IMR-90 (cell line): Measurements from ENCODE around the gene RANGRF. TPM values are rescaled to one million over a fixed set of nuclear protein-coding genes. Genes with fewer than 3 reads are reported as not detected.

Experiments used
- ATAC-seq: fragments of 200-7000 bp; cut with Tn5 transposase; 2 replicates; pipeline ENCODE4 v1.9.1; 2020; ENCODE audit warnings: low read depth, mild to moderate bottlenecking, moderate library complexity
- BruUV-seq: library from RNA; stranded (reverse); fragments of 400-500 nt; replicated peaks from 2 replicates; lab custom pipeline; 2021; lab: Mats Ljungman, UMichigan
- CTCF ChIA-PET: fragments of 300-600 bp; formaldehyde crosslinking; extraction: SDS; loops from one replicate; lab custom pipeline; 2021; ENCODE audit warnings: antibody characterized with exemption; lab: Yijun Ruan, JAX
- POLR2A ChIA-PET: fragments of 300-600 bp; sonication (Branson Sonifier 250); formaldehyde crosslinking; loops from one replicate; lab custom pipeline; 2022; ENCODE audit warnings: antibody characterized with exemption; ENCODE audit not compliant: unreplicated experiment; lab: Charles Lee
- DNase-seq: peaks from one replicate; pipeline ENCODE4 v3.0.0; 2013
- H2AFZ ChIP-seq: replicated peaks from 2 replicates; pipeline ENCODE3; 2013; ENCODE audit warnings: low read length, mild to moderate bottlenecking; ENCODE audit not compliant: poor library complexity
- H2AK5ac ChIP-seq: 2 replicates; pipeline ENCODE4 v1.6.1; 2013; ENCODE audit warnings: low read depth, low read length, inconsistent platforms
- H2AK9ac ChIP-seq: replicated peaks from 2 replicates; pipeline ENCODE3; 2013; ENCODE audit warnings: mild to moderate bottlenecking, low read depth, low read length, moderate library complexity; ENCODE audit not compliant: poor library complexity
- H2BK120ac ChIP-seq: 2 replicates; pipeline ENCODE4 v1.6.1; 2013; ENCODE audit warnings: low read depth, low read length, inconsistent platforms
- H2BK15ac ChIP-seq: 3 replicates; pipeline ENCODE4 v1.6.1; 2013; ENCODE audit warnings: low read depth, low read length, inconsistent platforms
- H2BK20ac ChIP-seq: 2 replicates; pipeline ENCODE4 v1.6.1; 2013; ENCODE audit warnings: low read depth, mild to moderate bottlenecking, inconsistent platforms, low read length, moderate library complexity
- H2BK5ac ChIP-seq: 2 replicates; pipeline ENCODE4 v1.6.1; 2013; ENCODE audit warnings: mild to moderate bottlenecking, low read depth, low read length, inconsistent platforms; ENCODE audit not compliant: poor library complexity, severe bottlenecking
- H3K14ac ChIP-seq: replicated peaks from 2 replicates; pipeline ENCODE4 v1.6.1; 2013; ENCODE audit warnings: low read depth, low read length, inconsistent platforms
- H3K18ac ChIP-seq: 2 replicates; pipeline ENCODE4 v1.6.1; 2013; ENCODE audit warnings: low read depth, low read length, control low read depth
- H3K23ac ChIP-seq: 2 replicates; pipeline ENCODE4 v1.6.1; 2013; ENCODE audit warnings: low read depth, low read length, inconsistent platforms
- H3K27ac ChIP-seq: 2 replicates; pipeline ENCODE4 v1.5.1; 2013; ENCODE audit warnings: mild to moderate bottlenecking, control low read depth, low read length; ENCODE audit not compliant: insufficient read depth
- H3K27me3 ChIP-seq: 2 replicates; pipeline ENCODE4 v1.6.1; 2013; ENCODE audit warnings: low read length; ENCODE audit not compliant: control insufficient read depth, insufficient read depth
- H3K36me3 ChIP-seq: 2 replicates; pipeline ENCODE4 v1.6.1; 2013; ENCODE audit warnings: low read length, mixed read lengths; ENCODE audit not compliant: control insufficient read depth, insufficient read depth
- H3K4ac ChIP-seq: 2 replicates; pipeline ENCODE4 v1.6.1; 2013; ENCODE audit warnings: low read depth, low read length, inconsistent platforms
- H3K4me1 ChIP-seq: 2 replicates; pipeline ENCODE4 v1.6.1; 2013; ENCODE audit warnings: low read length, mixed read lengths; ENCODE audit not compliant: control insufficient read depth, insufficient read depth
- H3K4me2 ChIP-seq: 2 replicates; pipeline ENCODE4 v1.6.1; 2013; ENCODE audit warnings: low read depth, mild to moderate bottlenecking, control low read depth, low read length, moderate library complexity
- H3K4me3 ChIP-seq: 2 replicates; pipeline ENCODE4 v1.5.1; 2013; ENCODE audit warnings: low read depth, mild to moderate bottlenecking, control low read depth, low read length, moderate library complexity; ENCODE audit not compliant: insufficient read depth
- H3K56ac ChIP-seq: 2 replicates; pipeline ENCODE4 v1.6.1; 2013; ENCODE audit warnings: low read length, inconsistent platforms; ENCODE audit not compliant: insufficient read depth; ENCODE audit errors: extremely low read depth
- H3K79me1 ChIP-seq, 2 experiments: 2 replicates each; pipeline ENCODE4 v1.6.1; 2013; ENCODE audit warnings: low read length in 2 of 2, inconsistent platforms in 1 of 2, low read depth in 1 of 2
- H3K9ac ChIP-seq: 2 replicates; pipeline ENCODE4 v1.6.1; 2013; ENCODE audit warnings: low read depth, low read length, control low read depth
- H3K9me1 ChIP-seq: 2 replicates; pipeline ENCODE4 v1.6.1; 2013; ENCODE audit warnings: low read length, inconsistent platforms; ENCODE audit not compliant: insufficient read depth
- H3K9me3 ChIP-seq: 2 replicates; pipeline ENCODE4 v1.6.1; 2013; ENCODE audit warnings: low read length; ENCODE audit not compliant: control insufficient read depth, insufficient read depth
- H4K20me1 ChIP-seq: 2 replicates; pipeline ENCODE4 v1.6.1; 2013; ENCODE audit warnings: low read length, inconsistent platforms; ENCODE audit not compliant: insufficient read depth
- H4K5ac ChIP-seq: 2 replicates; pipeline ENCODE4 v1.6.1; 2013; ENCODE audit warnings: mild to moderate bottlenecking, low read depth, low read length, control low read depth
- H4K8ac ChIP-seq, 2 experiments: 2 replicates each; pipeline ENCODE4 v1.6.1; 2013; ENCODE audit warnings: low read depth in 2 of 2, low read length in 2 of 2, control low read depth in 1 of 2, inconsistent platforms in 1 of 2
- H4K91ac ChIP-seq: 2 replicates; pipeline ENCODE4 v1.6.1; 2013; ENCODE audit warnings: low read depth, low read length, inconsistent platforms; ENCODE audit not compliant: insufficient read depth
- CEBPB ChIP-seq: IDR thresholded peaks from 2 replicates; pipeline ENCODE4 v1.6.1; 2012; ENCODE audit warnings: low read depth, low read length, improper control_type of control experiment
- ELK1 ChIP-seq: fragments of 150-350 bp; IDR thresholded peaks from 2 replicates; pipeline ENCODE4 v1.6.1; 2016; ENCODE audit warnings: low read depth, mild to moderate bottlenecking, low read length, moderate library complexity, borderline replicate concordance
- FOS ChIP-seq: fragments of 150-350 bp; IDR thresholded peaks from 2 replicates; pipeline ENCODE4 v1.6.1; 2016; ENCODE audit warnings: low read depth, low read length
- MAFK ChIP-seq: IDR thresholded peaks from 2 replicates; pipeline ENCODE4 v1.6.1; 2012; ENCODE audit warnings: low read depth, low read length, improper control_type of control experiment
- MAZ ChIP-seq: IDR thresholded peaks from 2 replicates; pipeline ENCODE4 v1.6.1; 2012; ENCODE audit warnings: low read depth, mild to moderate bottlenecking, low read length, improper control_type of control experiment, moderate library complexity, borderline replicate concordance
- MXI1 ChIP-seq: IDR thresholded peaks from 2 replicates; pipeline ENCODE4 v1.6.1; 2012; ENCODE audit warnings: low read depth, mild to moderate bottlenecking, low read length, moderate library complexity, borderline replicate concordance
- NFE2L2 ChIP-seq: fragments of 150-350 bp; IDR thresholded peaks from 2 replicates; pipeline ENCODE4 v1.6.1; 2016; ENCODE audit warnings: low read depth, mild to moderate bottlenecking, low read length
- POLR2A ChIP-seq: IDR thresholded peaks from 2 replicates; pipeline ENCODE4 v1.6.1; 2012; ENCODE audit warnings: mild to moderate bottlenecking, low read depth, low read length
- RAD21 ChIP-seq: IDR thresholded peaks from 2 replicates; pipeline ENCODE4 v1.6.1; 2012; ENCODE audit warnings: low read length, improper control_type of control experiment
- RCOR1 ChIP-seq: IDR thresholded peaks from 2 replicates; pipeline ENCODE4 v1.6.1; 2012; ENCODE audit warnings: mild to moderate bottlenecking, low read length, improper control_type of control experiment; ENCODE audit not compliant: insufficient replicate concordance
- SMC3 ChIP-seq: fragments of 150-350 bp; IDR thresholded peaks from 2 replicates; pipeline ENCODE4 v1.6.1; 2016; ENCODE audit warnings: low read depth, mild to moderate bottlenecking, antibody characterized with exemption, low read length, moderate library complexity
- WGBS, 2 experiments: methylation state at CpG; one replicate each; pipeline versions ENCODE4 v1.1.5 to v1.1.7; 2013; ENCODE audit warnings: missing lambda C conversion rate in 2 of 2; ENCODE audit not compliant: insufficient read length in 1 of 2; ENCODE audit errors: extremely low coverage in 2 of 2; 5-methylcytosine and 5-hydroxymethylcytosine counted together
- dilution Hi-C: fragments of 300-500 bp; cut with HindIII; formaldehyde crosslinking; loops from one replicate; pipeline ENCODE4 v1.14.3; 2018; ENCODE audit warnings: low sequenced_read_pairs; ENCODE audit not compliant: unreplicated experiment
- in situ Hi-C: fragments of 300-500 bp; cut with MboI; formaldehyde crosslinking; loops from 3 replicates; pipeline ENCODE4 v1.14.3; 2019; ENCODE audit warnings: low sequenced_read_pairs, inconsistent platforms, mixed read lengths
- intact Hi-C: fragments of 100-400 bp; cut with micrococcal nuclease; formaldehyde crosslinking; loops from 2 replicates; pipeline ENCODE4 v1.10.0; 2022
- polyA plus RNA-seq, 3 experiments: library from polyadenylated mRNA; depleted of rRNA; stranded (reverse); fragments of >200 nt; gene quantifications; 2 replicates each; pipeline ENCODE4 v1.2.3, GENCODE V29; 2012; ENCODE audit warnings: low replicate concordance in 1 of 3
- total RNA-seq: library from RNA; depleted of rRNA; stranded (reverse); fragments of >200 nt; gene quantifications from 2 replicates; pipeline ENCODE4 v1.2.3, GENCODE V29; 2012
- TF ChIP-seq, protein P1 (sequence below): conservative IDR thresholded peaks from 2 replicates; pipeline ENCODE4 v1.5.1; 2012; ENCODE audit warnings: mild to moderate bottlenecking, low read depth, low read length, improper control_type of control experiment

Gene RANGRF
- total and polyA plus RNA-seq, 2 of the 4 experiments (the other 2 are of a cell fraction) = 19.5 to 36.6 TPM

DNA sequence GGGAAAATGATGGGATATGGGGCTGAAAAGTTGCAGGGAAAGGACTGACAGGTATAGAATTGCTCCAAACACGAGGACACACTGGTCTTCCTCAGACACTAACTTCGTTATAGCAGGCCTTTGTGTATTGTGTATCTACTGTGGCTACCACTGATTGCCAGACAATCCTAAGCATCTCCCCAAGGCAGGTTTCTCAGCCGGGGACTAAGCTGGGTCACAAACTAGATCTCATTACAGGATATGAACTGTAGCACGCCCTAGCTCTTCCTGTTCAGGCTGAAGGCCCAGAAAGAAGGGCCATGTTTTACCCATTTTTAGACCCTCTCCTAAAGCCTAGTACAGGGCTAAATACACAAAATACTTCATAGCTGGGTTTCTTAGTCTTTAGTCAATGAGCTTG, 5.1 kb upstream of the RANGRF start:
- H2AFZ ChIP-seq = no peak overlapping the region
- H3K56ac ChIP-seq = no peak overlapping the region
- ATAC-seq = no peak
- H3K27me3 ChIP-seq = no peaks in the 10 kb centered on the region
- H3K18ac ChIP-seq = no peak overlapping the region
- intact Hi-C loops = no loop called here
- H3K9me3 ChIP-seq = no peaks in the 10 kb centered on the region
- H2BK15ac ChIP-seq = peak overlapping the region; percentile 78; the same call in 1 of the 3 replicates
- H3K4me3 ChIP-seq = no peak overlapping the region
- H3K14ac ChIP-seq = 0 out of 2 replicates have a peak overlapping the region, but pooled peaks have one; percentile 68
- H3K9me1 ChIP-seq = peaks cover 7% of the 10 kb centered on the region; the same call in 1 of the 2 replicates
- no peaks in the 10 kb centered on the region for H3K36me3 ChIP-seq
- no peak overlapping the region for H3K4ac ChIP-seq
- H3K23ac ChIP-seq = no peak overlapping the region
- no peak for DNase-seq
- H3K4me2 ChIP-seq = no peak overlapping the region
- H3K27ac ChIP-seq = no peak overlapping the region
- peak overlapping the region; percentile 37 for H2AK9ac ChIP-seq
- peaks cover 0 to 12% of the 10 kb centered on the region in 2 experiments; a peak in 2 of 4 replicates for H3K79me1 ChIP-seq
- POLR2A ChIA-PET = interaction anchor here (0.5 kb wide), 1 partner anchor 47 kb away, joined by 5 read pairs; no protein-coding TSS in a partner anchor
- no peak overlapping the region for H3K9ac ChIP-seq
- BruUV-seq = no TSS peak
- H2BK5ac ChIP-seq = no peak overlapping the region
- in situ Hi-C loops = no loop called here
- dilution Hi-C loops = no loop called here
- peak overlapping the region; percentile 8; the same call in 1 of the 2 replicates for H2AK5ac ChIP-seq
- H2BK120ac ChIP-seq = no peak overlapping the region; the same call in 1 of the 2 replicates
- H2BK20ac ChIP-seq = peak overlapping the region; percentile 74; the same call in 1 of the 2 replicates
- H4K5ac ChIP-seq = no peak overlapping the region
- WGBS, 2 experiments = no CpG with 5 or more reads among the region's 4 CpGs
- peak overlapping the region in 1 of 2 experiments; percentile 49; a peak in 1 of 4 replicates for H4K8ac ChIP-seq
- no peaks in the 10 kb centered on the region for H4K20me1 ChIP-seq
- TF ChIP-seq NFE2L2 = no peak
- no peak for TF ChIP-seq MXI1
- no peak for TF ChIP-seq SMC3
- TF ChIP-seq RCOR1 = no peak
- TF ChIP-seq MAZ = no peak
- TF ChIP-seq FOS = no peak
- no peak for TF ChIP-seq MAFK
- TF ChIP-seq RAD21 = no peak
- TF ChIP-seq ELK1 = no peak
- TF ChIP-seq CEBPB = no peak
- no peak for TF ChIP-seq POLR2A
- TF ChIP-seq, protein P1, sequence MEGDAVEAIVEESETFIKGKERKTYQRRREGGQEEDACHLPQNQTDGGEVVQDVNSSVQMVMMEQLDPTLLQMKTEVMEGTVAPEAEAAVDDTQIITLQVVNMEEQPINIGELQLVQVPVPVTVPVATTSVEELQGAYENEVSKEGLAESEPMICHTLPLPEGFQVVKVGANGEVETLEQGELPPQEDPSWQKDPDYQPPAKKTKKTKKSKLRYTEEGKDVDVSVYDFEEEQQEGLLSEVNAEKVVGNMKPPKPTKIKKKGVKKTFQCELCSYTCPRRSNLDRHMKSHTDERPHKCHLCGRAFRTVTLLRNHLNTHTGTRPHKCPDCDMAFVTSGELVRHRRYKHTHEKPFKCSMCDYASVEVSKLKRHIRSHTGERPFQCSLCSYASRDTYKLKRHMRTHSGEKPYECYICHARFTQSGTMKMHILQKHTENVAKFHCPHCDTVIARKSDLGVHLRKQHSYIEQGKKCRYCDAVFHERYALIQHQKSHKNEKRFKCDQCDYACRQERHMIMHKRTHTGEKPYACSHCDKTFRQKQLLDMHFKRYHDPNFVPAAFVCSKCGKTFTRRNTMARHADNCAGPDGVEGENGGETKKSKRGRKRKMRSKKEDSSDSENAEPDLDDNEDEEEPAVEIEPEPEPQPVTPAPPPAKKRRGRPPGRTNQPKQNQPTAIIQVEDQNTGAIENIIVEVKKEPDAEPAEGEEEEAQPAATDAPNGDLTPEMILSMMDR = no peak
- peak overlapping the region; percentile 32; the same call in 1 of the 2 replicates for H4K91ac ChIP-seq
- CTCF ChIA-PET = no interaction called here
- peaks cover 7% of the 10 kb centered on the region for H3K4me1 ChIP-seq
